Cardiac muscle cell (in vitro differentiated cells and primary cell): ENCODE measurements around the gene TRAM2. TPM values are rescaled to one million over a fixed set of nuclear protein-coding genes. Genes with fewer than 3 reads are reported as not detected.

Experiments
- DNase-seq, 2 donors: peaks; one replicate each; pipeline versions ENCODE4 v3.0.0 to v3.0.0-alpha.2; 2010 to 2017; ENCODE audit warnings: low read depth in 1 of 2, low spot score in 1 of 2
- H3K27ac ChIP-seq: fragments of 200-600 bp; sonication (generic); 2 replicates; pipeline ENCODE4 v1.5.1; 2016
- H3K27me3 ChIP-seq: fragments of 200-600 bp; sonication (generic); 2 replicates; pipeline ENCODE4 v1.6.0; 2016; ENCODE audit warnings: control low read depth
- H3K36me3 ChIP-seq: fragments of 200-600 bp; sonication (generic); 2 replicates; pipeline ENCODE4 v1.5.1; 2016; ENCODE audit warnings: control low read depth
- H3K4me1 ChIP-seq: fragments of 200-600 bp; sonication (generic); 2 replicates; pipeline ENCODE4 v1.8.1; 2017; ENCODE audit warnings: low read depth, mild to moderate bottlenecking, mixed run types
- H3K4me3 ChIP-seq: fragments of 200-600 bp; sonication (generic); 2 replicates; pipeline ENCODE4 v1.5.1; 2016; ENCODE audit warnings: mild to moderate bottlenecking
- H3K9me3 ChIP-seq: fragments of 200-600 bp; sonication (generic); 2 replicates; pipeline ENCODE4 v1.5.1; 2017; ENCODE audit warnings: low read depth, mild to moderate bottlenecking, control low read depth
- polyA plus RNA-seq: library from polyadenylated mRNA; unstranded; fragments of >200 nt; fragmentation: Nextera tagmentation; extraction: Ambion mirVana; gene quantifications from 2 replicates; pipeline ENCODE4 v1.2.1, GENCODE V29; 2016
- total RNA-seq: library from RNA; depleted of rRNA; stranded (reverse); fragments of >200 nt; gene quantifications from 2 replicates; pipeline ENCODE4 v1.2.3, GENCODE V29; 2016
- TF ChIP-seq, protein P1 (sequence below): IDR thresholded peaks from 2 replicates; pipeline ENCODE4 v1.5.1; 2012; ENCODE audit warnings: low read depth, mild to moderate bottlenecking, low read length

TRAM2 gene
- total and polyA plus RNA-seq, 2 experiments from 2014 or later = 6.6 to 7.7 TPM

DNA sequence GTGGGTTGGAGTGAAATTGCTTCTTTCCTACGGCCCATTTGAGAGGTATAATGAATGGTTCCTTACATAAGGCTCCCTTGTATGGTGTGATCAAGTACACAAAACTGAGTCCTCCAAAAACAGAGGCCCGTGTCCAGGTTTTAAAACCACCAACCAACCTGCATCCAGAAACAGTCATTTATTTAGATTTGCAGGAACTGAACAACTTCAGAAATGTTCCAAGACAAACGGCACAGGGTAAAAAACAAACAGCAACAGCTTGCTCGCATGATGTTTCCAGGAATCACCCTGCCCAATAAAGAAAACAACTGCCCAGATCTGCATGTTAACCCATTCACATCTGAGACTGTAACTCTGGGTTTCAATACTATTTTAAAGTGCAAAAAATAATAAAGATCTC lies 40.2 kb upstream of the TRAM2 start:
- Histone ChIP-seq H3K27ac (no peak overlapping the region), H3K36me3 (no peaks in the 10 kb centered on the region), H3K9me3 (no peaks in the 10 kb centered on the region), H3K4me1 (no peaks in the 10 kb centered on the region), H3K27me3 (no peaks in the 10 kb centered on the region), H3K4me3 (no peak overlapping the region)
- DNase-seq = no peak
- TF ChIP-seq, protein P1, sequence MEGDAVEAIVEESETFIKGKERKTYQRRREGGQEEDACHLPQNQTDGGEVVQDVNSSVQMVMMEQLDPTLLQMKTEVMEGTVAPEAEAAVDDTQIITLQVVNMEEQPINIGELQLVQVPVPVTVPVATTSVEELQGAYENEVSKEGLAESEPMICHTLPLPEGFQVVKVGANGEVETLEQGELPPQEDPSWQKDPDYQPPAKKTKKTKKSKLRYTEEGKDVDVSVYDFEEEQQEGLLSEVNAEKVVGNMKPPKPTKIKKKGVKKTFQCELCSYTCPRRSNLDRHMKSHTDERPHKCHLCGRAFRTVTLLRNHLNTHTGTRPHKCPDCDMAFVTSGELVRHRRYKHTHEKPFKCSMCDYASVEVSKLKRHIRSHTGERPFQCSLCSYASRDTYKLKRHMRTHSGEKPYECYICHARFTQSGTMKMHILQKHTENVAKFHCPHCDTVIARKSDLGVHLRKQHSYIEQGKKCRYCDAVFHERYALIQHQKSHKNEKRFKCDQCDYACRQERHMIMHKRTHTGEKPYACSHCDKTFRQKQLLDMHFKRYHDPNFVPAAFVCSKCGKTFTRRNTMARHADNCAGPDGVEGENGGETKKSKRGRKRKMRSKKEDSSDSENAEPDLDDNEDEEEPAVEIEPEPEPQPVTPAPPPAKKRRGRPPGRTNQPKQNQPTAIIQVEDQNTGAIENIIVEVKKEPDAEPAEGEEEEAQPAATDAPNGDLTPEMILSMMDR = no peak

DNA sequence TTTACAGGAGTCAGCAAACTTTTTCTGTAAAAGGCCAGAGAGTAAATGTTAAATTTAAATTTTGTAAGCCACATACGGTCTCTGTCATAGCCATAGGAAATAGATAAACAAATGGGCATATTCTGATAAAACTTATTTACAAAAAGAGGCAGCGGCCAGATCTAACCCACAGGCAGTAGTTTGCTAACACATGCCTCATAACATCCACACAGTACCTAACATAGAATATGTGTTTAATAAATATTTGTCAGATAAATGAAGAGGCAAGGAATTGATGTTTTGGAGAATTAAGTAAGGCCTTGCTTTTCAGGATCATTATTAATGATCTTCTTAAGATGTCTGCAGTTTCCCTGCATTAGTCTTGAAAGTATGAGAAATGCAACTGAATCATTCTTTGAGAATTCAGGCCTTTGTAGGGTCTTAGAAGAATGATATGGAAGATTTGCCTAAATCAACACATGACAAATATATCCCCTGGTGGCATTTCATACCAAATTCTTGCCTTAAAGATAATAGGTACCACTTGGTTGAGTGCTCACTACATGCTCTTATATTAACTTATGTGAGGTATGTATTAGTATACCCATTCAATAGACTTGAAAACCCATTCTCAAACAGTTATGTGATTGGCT lies 39.3 kb upstream of the TRAM2 start:
- Histone ChIP-seq H3K36me3 (no peaks in the 10 kb centered on the region), H3K9me3 (no peaks in the 10 kb centered on the region), H3K27ac (no peak overlapping the region), H3K27me3 (no peaks in the 10 kb centered on the region), H3K4me1 (no peaks in the 10 kb centered on the region), H3K4me3 (no peak overlapping the region)
- TF ChIP-seq, protein P1 = no peak
- DNase-seq = no peak

DNA sequence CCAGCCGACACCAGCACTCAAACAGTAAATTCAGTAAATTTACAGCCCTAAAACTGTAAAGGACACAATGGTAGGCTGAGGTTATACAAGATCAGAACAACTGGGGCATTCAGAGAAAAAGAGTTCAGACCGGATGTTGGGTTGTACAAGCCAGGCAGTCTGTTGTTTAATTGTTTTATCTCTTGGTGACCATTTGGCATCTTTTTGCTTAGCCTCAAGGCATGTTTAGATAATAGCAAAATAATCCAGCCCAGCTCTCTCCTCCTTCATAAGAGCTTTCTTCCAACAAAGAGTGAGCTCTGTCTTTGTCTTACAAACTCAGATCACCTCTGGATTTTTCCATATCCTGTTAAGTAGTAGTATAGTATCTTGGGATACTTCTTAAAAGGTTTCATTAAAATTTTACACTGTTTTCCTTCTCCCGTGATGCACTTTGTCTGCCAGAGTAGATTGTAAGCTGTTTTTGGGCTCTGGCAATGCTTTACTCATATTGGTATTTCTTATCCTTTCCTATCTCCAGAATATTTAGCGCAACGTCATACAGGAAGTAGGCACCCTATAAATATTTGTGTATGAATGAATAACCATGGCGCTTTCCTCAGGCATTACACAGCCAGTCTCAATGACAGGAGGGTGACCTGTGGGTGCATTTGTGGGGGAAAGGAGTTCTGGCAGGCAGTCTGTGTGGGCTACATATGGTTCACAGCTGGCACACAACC lies 35.6 kb upstream of the TRAM2 start:
- Histone ChIP-seq H3K27ac (no peak overlapping the region), H3K27me3 (no peaks in the 10 kb centered on the region), H3K9me3 (no peaks in the 10 kb centered on the region), H3K4me3 (no peak overlapping the region), H3K4me1 (no peaks in the 10 kb centered on the region), H3K36me3 (no peaks in the 10 kb centered on the region)
- peak in 1 of 2 donors; percentile 32 for DNase-seq
- TF ChIP-seq, protein P1 = no peak

DNA sequence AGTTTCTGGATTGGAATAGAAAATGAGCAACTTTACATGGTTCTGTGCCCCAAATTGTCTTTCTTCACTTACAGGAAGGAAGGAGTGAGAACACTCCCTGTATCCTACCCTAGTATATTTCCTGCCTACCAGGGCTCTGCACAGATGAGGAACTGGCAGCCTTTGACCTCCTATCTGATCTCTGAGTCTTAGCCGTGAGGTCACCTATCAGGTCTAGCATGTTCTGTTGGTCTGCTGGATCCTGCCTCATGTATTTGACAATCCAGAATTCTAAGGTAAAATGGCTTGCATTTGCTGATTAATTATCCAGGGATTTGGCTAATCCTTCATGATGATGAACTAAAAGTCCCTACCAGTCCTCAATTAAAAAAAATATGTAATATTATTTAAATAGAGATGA lies 35.0 kb upstream of the TRAM2 start:
- Histone ChIP-seq H3K27me3 (no peaks in the 10 kb centered on the region), H3K4me1 (no peaks in the 10 kb centered on the region), H3K27ac (no peak overlapping the region), H3K4me3 (no peak overlapping the region), H3K9me3 (no peaks in the 10 kb centered on the region), H3K36me3 (no peaks in the 10 kb centered on the region)
- TF ChIP-seq, protein P1 = no peak
- DNase-seq = no peak

DNA sequence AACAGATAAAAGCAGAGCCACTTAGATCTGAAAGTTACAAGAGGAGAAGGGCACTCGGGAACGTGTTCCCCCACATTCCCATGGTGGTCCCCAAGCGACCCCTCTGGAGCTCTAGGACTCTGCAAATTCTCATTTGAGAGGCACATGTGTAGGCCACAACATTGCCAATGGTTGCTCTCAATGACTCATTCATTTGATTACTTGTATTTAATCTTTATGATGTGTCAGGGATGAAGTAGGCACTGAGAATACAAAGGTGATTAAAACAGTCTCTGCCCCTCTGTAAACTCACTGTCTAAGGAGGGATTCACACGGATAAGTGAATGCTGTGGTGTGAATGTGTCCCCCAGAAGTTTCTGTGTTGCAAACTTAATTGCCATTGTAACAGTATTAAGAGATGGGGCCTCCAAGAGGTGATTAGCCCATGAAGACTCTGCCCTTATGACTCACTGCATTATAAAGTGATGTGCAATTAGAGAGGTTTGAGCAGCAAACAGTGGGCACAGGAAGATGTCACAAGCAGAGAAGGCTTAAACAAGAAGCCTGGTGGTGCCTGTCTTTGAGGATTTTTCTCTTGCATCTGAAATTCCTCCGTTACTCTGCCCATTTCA lies 34.0 kb upstream of the TRAM2 start:
- no peak overlapping the region for H3K27ac ChIP-seq

More for the DNA sequence above, 34.0 kb upstream of the TRAM2 start:
- Histone ChIP-seq H3K27me3 (no peaks in the 10 kb centered on the region), H3K4me1 (no peaks in the 10 kb centered on the region), H3K9me3 (no peaks in the 10 kb centered on the region), H3K4me3 (no peak overlapping the region), H3K36me3 (no peaks in the 10 kb centered on the region)
- DNase-seq = peak in 1 of 2 donors; percentile 34
- TF ChIP-seq, protein P1 = no peak
